ENCODE data around the gene HLA-DRB5.

DNA sequence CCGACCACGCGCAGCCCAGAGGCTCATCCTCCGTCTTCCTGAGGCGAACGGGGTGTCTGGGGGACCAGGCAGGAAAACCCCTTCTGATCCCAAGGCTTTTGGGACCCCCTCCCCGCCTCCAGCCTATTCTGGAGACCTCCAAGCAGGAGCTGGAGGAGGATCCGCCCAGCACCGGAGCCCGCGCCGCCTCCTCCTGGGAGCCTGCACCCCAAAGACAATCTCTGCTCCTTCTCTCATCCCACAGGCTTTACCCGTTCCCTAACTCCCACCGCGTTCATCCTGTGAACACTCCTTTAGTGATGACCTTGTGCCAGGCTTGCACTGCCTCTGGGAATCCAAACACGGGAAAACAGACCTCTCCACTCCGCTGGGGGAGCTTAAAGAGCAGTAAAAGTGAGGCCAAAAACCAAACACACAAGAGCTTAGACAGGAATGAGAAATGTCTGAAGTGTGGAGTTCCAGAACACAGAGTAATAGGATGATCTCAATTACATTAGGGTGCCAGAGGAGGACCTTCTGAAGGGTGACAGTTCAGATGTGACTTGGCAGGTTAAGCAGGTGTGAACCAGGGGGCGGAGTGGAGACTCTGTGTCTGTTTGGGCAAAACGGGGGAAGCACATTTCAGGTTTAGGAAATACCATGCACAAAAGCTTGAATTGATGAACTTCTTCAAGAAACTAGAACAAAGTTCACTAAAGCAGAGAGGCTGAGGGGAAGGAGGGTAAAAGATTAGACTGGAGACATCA is 7.6 kb downstream of the HLA-DRB5 start:
- TF ChIP-seq, protein P1, sequence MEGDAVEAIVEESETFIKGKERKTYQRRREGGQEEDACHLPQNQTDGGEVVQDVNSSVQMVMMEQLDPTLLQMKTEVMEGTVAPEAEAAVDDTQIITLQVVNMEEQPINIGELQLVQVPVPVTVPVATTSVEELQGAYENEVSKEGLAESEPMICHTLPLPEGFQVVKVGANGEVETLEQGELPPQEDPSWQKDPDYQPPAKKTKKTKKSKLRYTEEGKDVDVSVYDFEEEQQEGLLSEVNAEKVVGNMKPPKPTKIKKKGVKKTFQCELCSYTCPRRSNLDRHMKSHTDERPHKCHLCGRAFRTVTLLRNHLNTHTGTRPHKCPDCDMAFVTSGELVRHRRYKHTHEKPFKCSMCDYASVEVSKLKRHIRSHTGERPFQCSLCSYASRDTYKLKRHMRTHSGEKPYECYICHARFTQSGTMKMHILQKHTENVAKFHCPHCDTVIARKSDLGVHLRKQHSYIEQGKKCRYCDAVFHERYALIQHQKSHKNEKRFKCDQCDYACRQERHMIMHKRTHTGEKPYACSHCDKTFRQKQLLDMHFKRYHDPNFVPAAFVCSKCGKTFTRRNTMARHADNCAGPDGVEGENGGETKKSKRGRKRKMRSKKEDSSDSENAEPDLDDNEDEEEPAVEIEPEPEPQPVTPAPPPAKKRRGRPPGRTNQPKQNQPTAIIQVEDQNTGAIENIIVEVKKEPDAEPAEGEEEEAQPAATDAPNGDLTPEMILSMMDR (IDR thresholded peaks at IDR 0.05; ENCODE audit: low read length), result no peak
- TF ChIP-seq EZH2 (optimal IDR thresholded peaks at IDR 0.05; ENCODE audit: low read depth, low read length), result no peak

Data from MM.1S (cell line).